DOHH2 (cell line): ENCODE measurements around the gene PNCK.
"Not testable (repeated sequence)": the region's sequence is repeated elsewhere in the genome, so short reads cannot be mapped to it uniquely, and the experiment has no call there.

Experiments
- H3F3A ChIP-seq: fragments of 200-600 bp; sonication (generic), shearing (Covaris generic); 2 replicates; pipeline ENCODE4 v1.6.0; 2016; ENCODE audit warnings: antibody characterized with exemption, mild to moderate bottlenecking; ENCODE audit not compliant: control insufficient read depth, insufficient read depth
- H3K27ac ChIP-seq: fragments of 200-600 bp; sonication (generic); 2 replicates; pipeline ENCODE4 v1.5.1; 2014; ENCODE audit warnings: low read depth, mild to moderate bottlenecking, low read length, moderate library complexity
- H3K27me3 ChIP-seq: fragments of 200-600 bp; sonication (generic); 2 replicates; pipeline ENCODE4 v1.6.1; 2014; ENCODE audit warnings: mild to moderate bottlenecking, low read length, mixed read lengths; ENCODE audit not compliant: control insufficient read depth
- H3K36me3 ChIP-seq: fragments of 200-600 bp; sonication (generic); 2 replicates; pipeline ENCODE4 v1.6.1; 2014; ENCODE audit warnings: mild to moderate bottlenecking, low read length, moderate library complexity, mixed read lengths; ENCODE audit not compliant: control insufficient read depth
- H3K4me1 ChIP-seq: fragments of 200-600 bp; sonication (generic); 2 replicates; pipeline ENCODE4 v1.6.1; 2014; ENCODE audit warnings: mild to moderate bottlenecking, low read length, mixed read lengths; ENCODE audit not compliant: control insufficient read depth
- H3K4me2 ChIP-seq: fragments of 200-600 bp; sonication (generic); 2 replicates; pipeline ENCODE4 v1.6.0; 2014; ENCODE audit warnings: mild to moderate bottlenecking, low read length, moderate library complexity
- H3K4me3 ChIP-seq: fragments of 200-600 bp; sonication (generic); 2 replicates; pipeline ENCODE4 v1.5.1; 2014; ENCODE audit warnings: mild to moderate bottlenecking, low read length, mixed read lengths
- H3K79me2 ChIP-seq: fragments of 200-600 bp; sonication (generic); 2 replicates; pipeline ENCODE4 v1.6.1; 2014; ENCODE audit warnings: mild to moderate bottlenecking, low read length, mixed read lengths; ENCODE audit not compliant: control insufficient read depth
- H3K9me2 ChIP-seq: fragments of 200-600 bp; sonication (generic); replicated peaks from 2 replicates; pipeline ENCODE4 v1.6.1; 2014; ENCODE audit warnings: mild to moderate bottlenecking, low read length, mixed read lengths; ENCODE audit not compliant: control insufficient read depth
- H3K9me3 ChIP-seq: fragments of 200-600 bp; sonication (generic); 2 replicates; pipeline ENCODE4 v1.6.1; 2014; ENCODE audit warnings: antibody characterized with exemption, low read length, mixed read lengths; ENCODE audit not compliant: control insufficient read depth, insufficient read depth
- H4K20me1 ChIP-seq: fragments of 200-600 bp; sonication (generic); 2 replicates; pipeline ENCODE4 v1.6.0; 2014; ENCODE audit warnings: low read depth, mild to moderate bottlenecking, antibody characterized with exemption, low read length, moderate library complexity; ENCODE audit not compliant: control insufficient read depth, insufficient read depth
- EZH2phosphoT487 ChIP-seq: fragments of 200-600 bp; sonication (generic); IDR thresholded peaks from 2 replicates; pipeline ENCODE4 v1.6.1; 2017; ENCODE audit warnings: borderline replicate concordance, mild to moderate bottlenecking, antibody characterized with exemption, low read length, moderate library complexity, mixed read lengths
- TF ChIP-seq, protein P1 (sequence below): fragments of 200-600 bp; sonication (generic); IDR thresholded peaks from one replicate; pipeline ENCODE4 v1.5.1; 2014; ENCODE audit warnings: antibody characterized with exemption, mild to moderate bottlenecking, low read depth, low read length; ENCODE audit not compliant: poor library complexity, severe bottlenecking

PNCK gene

DNA sequence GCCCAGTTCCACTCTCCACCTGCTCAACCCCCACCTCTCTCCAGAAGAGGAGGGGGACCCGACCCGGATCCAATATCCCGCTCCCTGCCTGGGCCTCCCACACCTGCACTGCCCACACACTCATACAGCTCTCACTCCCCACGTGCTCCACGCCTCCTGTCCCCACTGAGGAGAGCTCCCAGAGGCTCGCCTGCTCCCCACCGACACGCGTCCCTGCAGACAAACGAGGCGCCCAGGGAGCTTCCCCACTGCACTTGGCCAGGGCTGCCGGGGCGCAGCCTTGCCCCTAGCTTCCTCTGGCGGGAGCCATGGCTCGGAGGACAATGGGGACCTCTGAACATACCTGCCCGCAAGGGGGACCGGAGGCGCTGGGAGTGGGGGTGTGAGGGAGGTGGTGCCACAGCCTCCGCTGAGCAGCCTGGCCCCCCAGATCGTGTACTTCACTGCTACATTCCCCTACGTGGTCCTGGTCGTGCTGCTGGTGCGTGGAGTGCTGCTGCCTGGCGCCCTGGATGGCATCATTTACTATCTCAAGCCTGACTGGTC, 19.1 kb upstream of the PNCK start:
- H3K27ac ChIP-seq: no peak overlapping the region

DNA sequence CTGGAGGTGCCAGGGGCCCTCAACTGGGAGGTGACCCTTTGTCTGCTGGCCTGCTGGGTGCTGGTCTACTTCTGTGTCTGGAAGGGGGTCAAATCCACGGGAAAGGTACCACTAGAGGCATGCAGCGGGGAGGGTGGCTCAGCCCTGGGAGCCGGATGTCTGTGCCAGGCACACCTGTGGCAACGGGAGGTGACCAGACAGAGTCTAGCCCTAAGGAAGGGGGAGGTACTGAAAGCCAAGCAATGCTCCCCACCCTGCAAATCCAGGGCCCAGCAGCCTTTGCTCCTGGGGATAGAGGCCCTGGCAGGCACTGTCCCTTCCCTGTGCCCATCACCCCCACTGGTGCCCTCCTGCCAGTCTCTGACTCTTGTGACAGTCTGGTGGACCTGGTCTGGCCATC, 18.4 kb upstream of the PNCK start:
- Histone ChIP-seq H3K27ac (no peak overlapping the region), H3K4me1 (peaks cover 4% of the 10 kb centered on the region; the same call in 1 of the 2 replicates), H3K9me3 (no peaks in the 10 kb centered on the region), H3K27me3 (no peaks in the 10 kb centered on the region), H4K20me1 (no peaks in the 10 kb centered on the region), H3K9me2 (no peaks in the 10 kb centered on the region), H3K4me2 (no peak overlapping the region), H3K79me2 (no peaks in the 10 kb centered on the region), H3F3A (no peaks in the 10 kb centered on the region), H3K36me3 (no peaks in the 10 kb centered on the region), H3K4me3 (no peak overlapping the region)
- TF ChIP-seq, protein P1, sequence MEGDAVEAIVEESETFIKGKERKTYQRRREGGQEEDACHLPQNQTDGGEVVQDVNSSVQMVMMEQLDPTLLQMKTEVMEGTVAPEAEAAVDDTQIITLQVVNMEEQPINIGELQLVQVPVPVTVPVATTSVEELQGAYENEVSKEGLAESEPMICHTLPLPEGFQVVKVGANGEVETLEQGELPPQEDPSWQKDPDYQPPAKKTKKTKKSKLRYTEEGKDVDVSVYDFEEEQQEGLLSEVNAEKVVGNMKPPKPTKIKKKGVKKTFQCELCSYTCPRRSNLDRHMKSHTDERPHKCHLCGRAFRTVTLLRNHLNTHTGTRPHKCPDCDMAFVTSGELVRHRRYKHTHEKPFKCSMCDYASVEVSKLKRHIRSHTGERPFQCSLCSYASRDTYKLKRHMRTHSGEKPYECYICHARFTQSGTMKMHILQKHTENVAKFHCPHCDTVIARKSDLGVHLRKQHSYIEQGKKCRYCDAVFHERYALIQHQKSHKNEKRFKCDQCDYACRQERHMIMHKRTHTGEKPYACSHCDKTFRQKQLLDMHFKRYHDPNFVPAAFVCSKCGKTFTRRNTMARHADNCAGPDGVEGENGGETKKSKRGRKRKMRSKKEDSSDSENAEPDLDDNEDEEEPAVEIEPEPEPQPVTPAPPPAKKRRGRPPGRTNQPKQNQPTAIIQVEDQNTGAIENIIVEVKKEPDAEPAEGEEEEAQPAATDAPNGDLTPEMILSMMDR: no peak
- no peak for TF ChIP-seq EZH2phosphoT487

More for the DNA sequence above, 19.1 kb upstream of the PNCK start:
- TF ChIP-seq EZH2phosphoT487: no peak
- TF ChIP-seq, protein P1: no peak
- H3K4me2 ChIP-seq: no peak overlapping the region
- H3K9me2 ChIP-seq: no peaks in the 10 kb centered on the region
- no peaks in the 10 kb centered on the region for H3K27me3 ChIP-seq
- H3K36me3 ChIP-seq: no peaks in the 10 kb centered on the region
- no peak overlapping the region for H3K4me3 ChIP-seq
- H3K79me2 ChIP-seq: no peaks in the 10 kb centered on the region
- no peaks in the 10 kb centered on the region for H4K20me1 ChIP-seq
- H3F3A ChIP-seq: no peaks in the 10 kb centered on the region
- no peaks in the 10 kb centered on the region for H3K9me3 ChIP-seq
- H3K4me1 ChIP-seq: no peaks in the 10 kb centered on the region

DNA sequence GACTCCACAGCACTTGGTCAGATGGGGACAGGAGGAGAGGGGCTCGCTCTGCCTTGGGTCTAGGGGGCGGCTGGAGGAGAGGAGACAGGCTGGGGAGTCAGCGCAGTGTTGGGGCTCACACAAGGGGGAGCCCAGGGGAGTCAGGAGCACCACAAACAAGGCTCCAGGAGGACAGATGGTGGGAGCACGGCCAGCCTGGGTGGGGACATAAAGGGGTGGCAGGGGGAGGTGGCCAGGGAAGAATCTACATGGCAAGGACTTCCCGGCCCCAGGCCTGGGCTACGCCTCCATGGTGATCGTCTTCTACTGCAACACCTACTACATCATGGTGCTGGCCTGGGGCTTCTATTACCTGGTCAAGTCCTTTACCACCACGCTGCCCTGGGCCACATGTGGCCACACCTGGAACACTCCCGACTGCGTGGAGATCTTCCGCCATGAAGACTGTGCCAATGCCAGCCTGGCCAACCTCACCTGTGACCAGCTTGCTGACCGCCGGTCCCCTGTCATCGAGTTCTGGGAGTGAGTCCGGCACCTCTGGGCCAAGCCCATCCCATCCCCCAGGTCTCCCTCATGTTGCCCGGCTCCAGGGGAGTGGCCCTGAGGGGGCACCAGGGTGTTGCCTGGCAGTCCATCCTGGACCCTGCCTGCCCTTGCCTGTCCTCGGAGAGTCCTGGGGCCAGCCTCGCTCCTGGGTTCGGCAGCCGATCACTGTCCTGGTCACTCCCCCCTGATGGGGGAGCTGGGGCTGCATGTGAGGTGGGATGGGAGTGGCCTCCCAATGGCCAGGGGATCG, 17.6 kb upstream of the PNCK start:
- not testable (repeated sequence) for H3K4me3 ChIP-seq, H3K9me2 ChIP-seq, H3K79me2 ChIP-seq, H3K4me2 ChIP-seq, H3K4me1 ChIP-seq, H3K9me3 ChIP-seq, H3K27ac ChIP-seq, H3F3A ChIP-seq, H3K36me3 ChIP-seq, H4K20me1 ChIP-seq, H3K27me3 ChIP-seq

GRCh38 chrX:153690466-153690865, 16.9 kb upstream of the PNCK start:
- Histone ChIP-seq H3K4me2 (no peak overlapping the region), H3F3A (no peaks in the 10 kb centered on the region), H3K79me2 (no peaks in the 10 kb centered on the region), H3K9me3 (no peaks in the 10 kb centered on the region), H3K27me3 (no peaks in the 10 kb centered on the region), H3K9me2 (no peaks in the 10 kb centered on the region), H3K4me3 (no peak overlapping the region), H3K36me3 (no peaks in the 10 kb centered on the region), H4K20me1 (no peaks in the 10 kb centered on the region), H3K27ac (no peak overlapping the region), H3K4me1 (peaks cover 4% of the 10 kb centered on the region; the same call in 1 of the 2 replicates)
- TF ChIP-seq, protein P1: no peak
